ENCODE measurements around the gene DPP4. TPM values are rescaled to one million over a fixed set of nuclear protein-coding genes. Genes with fewer than 3 reads are reported as not detected.

The DPP4 gene
- total RNA-seq, 1 experiment from 2014 or later, result 2.8 TPM

DNA sequence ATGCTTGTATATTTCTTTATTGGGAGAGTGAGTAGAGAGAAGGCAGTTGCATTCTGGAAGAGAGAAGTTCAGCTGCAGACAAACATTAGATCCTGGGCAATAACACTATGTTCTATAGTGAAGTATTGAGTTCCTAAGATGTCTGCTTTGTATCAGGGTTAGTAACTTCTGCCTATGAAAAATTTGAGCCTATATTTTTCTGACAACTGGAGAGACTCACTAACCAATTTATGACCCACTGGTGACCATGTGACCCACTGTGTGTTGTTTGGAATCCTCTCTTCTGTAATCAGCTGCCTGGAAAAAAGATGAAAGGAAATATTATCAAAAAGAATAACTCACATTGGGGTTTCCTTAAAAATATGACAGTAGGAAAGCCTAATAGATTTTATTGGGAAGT lies 35.3 kb downstream of the DPP4 start:
- no peak overlapping the region for H2AFZ ChIP-seq (ENCODE audit: low read length)
- no peaks in the 10 kb centered on the region for H3K23me2 ChIP-seq (ENCODE audit: insufficient read length, low read depth, low read length, poor library complexity, severe bottlenecking)
- H2AK5ac ChIP-seq (ENCODE audit: insufficient read length, low read length), result no peak overlapping the region
- no peaks in the 10 kb centered on the region for H3K79me1 ChIP-seq (ENCODE audit: insufficient read depth, low read depth, low read length, poor library complexity, severe bottlenecking)
- H3K18ac ChIP-seq (ENCODE audit: insufficient read length, low read depth, low read length), result no peak overlapping the region
- no peak overlapping the region for H3K23ac ChIP-seq (ENCODE audit: insufficient read length, low read depth, low read length)
- H4K91ac ChIP-seq (ENCODE audit: insufficient read length, low read depth, low read length), result no peak overlapping the region
- H3K14ac ChIP-seq (ENCODE audit: insufficient read depth, low read length), result no peak overlapping the region
- no peak overlapping the region for H3T11ph ChIP-seq (ENCODE audit: low read length)
- no peaks in the 10 kb centered on the region for H3K27me3 Mint-ChIP-seq (ENCODE audit: low read depth)
- H3K9ac ChIP-seq (ENCODE audit: extremely low read depth, insufficient read length, low read length), result no peak overlapping the region
- no peak overlapping the region for H3K56ac ChIP-seq (ENCODE audit: insufficient read length, low read depth, low read length)
- no peak overlapping the region for H2BK15ac ChIP-seq (ENCODE audit: low read depth, low read length)
- no peak overlapping the region for H3K27ac ChIP-seq (ENCODE audit: insufficient read length, low read depth, low read length)
- H2BK12ac ChIP-seq (ENCODE audit: insufficient read length, low read depth, low read length), result no peak overlapping the region
- TF ChIP-seq CTCF (conservative IDR thresholded peaks at IDR 0.05), result no peak
- H3K27me3 ChIP-seq (ENCODE audit: insufficient read depth, low read length), result no peaks in the 10 kb centered on the region
- no peak for DNase-seq
- H4K5ac ChIP-seq (ENCODE audit: insufficient read length, low read depth, low read length), result no peak overlapping the region
- H3K4me1 ChIP-seq (ENCODE audit: insufficient read depth, low read length), result peaks cover 4% of the 10 kb centered on the region; the same call in 1 of the 2 replicates
- H2BK20ac ChIP-seq (ENCODE audit: low read depth, low read length, poor library complexity, severe bottlenecking), result no peak overlapping the region
- no peaks in the 10 kb centered on the region for H3K36me3 Mint-ChIP-seq (ENCODE audit: insufficient read depth in 1 of 3, low read depth in 3 of 3)
- no peaks in the 10 kb centered on the region for H3K9me3 ChIP-seq (ENCODE audit: control insufficient read depth, low read depth, low read length)
- no peak overlapping the region for H4K8ac ChIP-seq (replicated peaks; ENCODE audit: insufficient read length, low read depth, low read length)
- H4K20me1 ChIP-seq (ENCODE audit: control insufficient read depth, insufficient read depth, insufficient read length), result no peaks in the 10 kb centered on the region
- no peak overlapping the region for H2BK120ac ChIP-seq (ENCODE audit: low read depth, low read length, poor library complexity, severe bottlenecking)
- no peak overlapping the region for H3K4me3 Mint-ChIP-seq
- H3K9me3 Mint-ChIP-seq, result no peaks in the 10 kb centered on the region; a peak in 1 of 5 replicates
- no peak overlapping the region for H2BK5ac ChIP-seq (ENCODE audit: insufficient read length, low read length)
- no peak overlapping the region for H3K4me2 ChIP-seq (ENCODE audit: insufficient read depth, insufficient read length, low read length)
- peak overlapping the region in 1 of 3 experiments; percentile 11; a peak in 1 of 7 replicates for H3K27ac Mint-ChIP-seq
- no peaks in the 10 kb centered on the region for H3K79me2 ChIP-seq (ENCODE audit: insufficient read depth, low read length)
- H3K4me1 Mint-ChIP-seq, result peaks cover 26 to 32% of the 10 kb centered on the region in 2 experiments
- H3K4ac ChIP-seq (ENCODE audit: low read depth, low read length), result no peak overlapping the region

Measured in H9 (cell line).